22Rv1 (cell line): ENCODE data around the gene MEAF6.

Source experiments
- H3K27ac ChIP-seq: fragments of 450-650 bp; 2 replicates; pipeline ENCODE4 v1.5.1; 2017
- ZFX ChIP-seq: fragments of 450-650 bp; IDR thresholded peaks from 2 replicates; pipeline ENCODE4 v1.6.1; 2017; ENCODE audit warnings: antibody characterized with exemption, borderline replicate concordance
- TF ChIP-seq, protein P1 (sequence below): fragments of 450-650 bp; IDR thresholded peaks from 2 replicates; pipeline ENCODE4 v1.5.1; 2017; ENCODE audit warnings: mild to moderate bottlenecking

MEAF6 gene

DNA sequence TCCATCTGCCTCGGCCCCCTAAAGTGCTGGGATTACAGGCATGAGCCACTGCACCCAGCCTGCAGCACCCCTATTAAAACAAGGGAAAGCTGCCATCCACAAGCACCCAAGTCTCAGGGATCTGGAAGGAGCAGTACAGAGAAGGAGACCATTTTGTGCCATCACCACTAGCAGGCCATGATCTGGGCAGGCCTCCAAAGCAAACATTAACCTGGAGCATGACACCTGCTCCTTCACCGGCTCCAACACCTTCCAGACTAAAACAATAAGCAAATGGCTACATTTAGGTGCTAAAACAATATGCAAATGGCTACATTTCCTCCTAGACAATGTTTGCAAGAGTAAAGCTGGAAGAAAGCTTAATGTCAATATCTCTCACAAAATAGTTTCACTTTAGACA lies 16.7 kb downstream of the MEAF6 start:
- TF ChIP-seq ZFX: no peak
- TF ChIP-seq, protein P1, sequence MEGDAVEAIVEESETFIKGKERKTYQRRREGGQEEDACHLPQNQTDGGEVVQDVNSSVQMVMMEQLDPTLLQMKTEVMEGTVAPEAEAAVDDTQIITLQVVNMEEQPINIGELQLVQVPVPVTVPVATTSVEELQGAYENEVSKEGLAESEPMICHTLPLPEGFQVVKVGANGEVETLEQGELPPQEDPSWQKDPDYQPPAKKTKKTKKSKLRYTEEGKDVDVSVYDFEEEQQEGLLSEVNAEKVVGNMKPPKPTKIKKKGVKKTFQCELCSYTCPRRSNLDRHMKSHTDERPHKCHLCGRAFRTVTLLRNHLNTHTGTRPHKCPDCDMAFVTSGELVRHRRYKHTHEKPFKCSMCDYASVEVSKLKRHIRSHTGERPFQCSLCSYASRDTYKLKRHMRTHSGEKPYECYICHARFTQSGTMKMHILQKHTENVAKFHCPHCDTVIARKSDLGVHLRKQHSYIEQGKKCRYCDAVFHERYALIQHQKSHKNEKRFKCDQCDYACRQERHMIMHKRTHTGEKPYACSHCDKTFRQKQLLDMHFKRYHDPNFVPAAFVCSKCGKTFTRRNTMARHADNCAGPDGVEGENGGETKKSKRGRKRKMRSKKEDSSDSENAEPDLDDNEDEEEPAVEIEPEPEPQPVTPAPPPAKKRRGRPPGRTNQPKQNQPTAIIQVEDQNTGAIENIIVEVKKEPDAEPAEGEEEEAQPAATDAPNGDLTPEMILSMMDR: 0 out of 2 replicates have a peak, but pooled peaks have one; percentile 10
- peak overlapping the region; percentile 19; the same call in 1 of the 2 replicates for H3K27ac ChIP-seq

DNA sequence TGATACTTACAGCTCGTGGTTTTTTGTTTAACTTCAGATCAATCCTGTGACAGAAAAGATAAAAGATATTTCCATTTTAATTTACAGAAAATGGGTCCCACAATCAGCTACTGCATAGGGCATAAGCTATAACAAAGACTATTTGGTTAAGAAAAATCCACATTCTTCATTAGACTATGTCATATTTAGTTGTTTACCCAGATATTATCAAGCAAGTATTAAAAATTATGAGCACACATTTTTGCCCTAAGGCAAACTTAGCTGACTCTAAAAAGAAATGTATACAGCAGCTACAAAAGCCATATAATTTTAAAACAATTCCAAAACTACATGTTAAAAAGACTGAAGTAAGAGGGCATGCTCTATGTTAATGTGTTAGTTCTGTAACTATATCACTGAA lies 18.7 kb downstream of the MEAF6 start:
- peak overlapping the region; percentile 35 for H3K27ac ChIP-seq
- TF ChIP-seq, protein P1: no peak
- no peak for TF ChIP-seq ZFX

DNA sequence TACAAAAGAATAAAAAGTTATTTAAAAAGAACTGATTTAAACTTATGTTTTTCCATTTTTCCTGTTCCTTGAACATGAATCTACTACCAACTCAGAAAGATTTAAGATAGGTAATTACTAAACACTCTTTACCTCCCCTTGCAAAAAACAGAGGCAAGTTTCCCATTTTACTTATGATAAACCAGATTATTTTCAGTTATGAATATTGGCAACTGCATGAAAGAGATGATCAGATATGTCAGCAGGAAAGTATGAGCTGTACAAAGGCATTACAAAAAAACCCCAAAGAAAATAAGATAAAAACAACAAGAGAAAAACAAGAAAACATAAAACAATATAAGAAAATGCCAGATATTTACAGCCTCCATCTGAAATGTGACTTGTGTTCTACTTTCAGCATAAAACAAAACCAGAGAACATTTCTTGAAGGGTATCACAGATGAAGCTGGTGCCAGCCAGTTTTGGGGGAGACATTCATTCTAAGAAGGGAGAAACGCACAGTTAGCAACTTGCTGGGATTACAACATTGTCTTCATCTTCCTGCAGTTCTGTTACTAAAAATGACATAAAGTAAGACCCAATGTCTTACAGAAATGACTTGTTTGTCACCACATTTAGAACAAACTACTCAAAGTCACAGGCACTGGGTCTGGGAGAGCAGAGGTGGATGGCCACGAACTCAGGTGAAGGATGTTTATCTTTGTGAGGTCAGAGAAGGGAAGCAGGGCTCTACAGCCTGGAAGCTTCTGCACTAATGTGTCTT lies 21.0 kb downstream of the MEAF6 start:
- TF ChIP-seq, protein P1: no peak
- no peak for TF ChIP-seq ZFX
- H3K27ac ChIP-seq: no peak overlapping the region

DNA sequence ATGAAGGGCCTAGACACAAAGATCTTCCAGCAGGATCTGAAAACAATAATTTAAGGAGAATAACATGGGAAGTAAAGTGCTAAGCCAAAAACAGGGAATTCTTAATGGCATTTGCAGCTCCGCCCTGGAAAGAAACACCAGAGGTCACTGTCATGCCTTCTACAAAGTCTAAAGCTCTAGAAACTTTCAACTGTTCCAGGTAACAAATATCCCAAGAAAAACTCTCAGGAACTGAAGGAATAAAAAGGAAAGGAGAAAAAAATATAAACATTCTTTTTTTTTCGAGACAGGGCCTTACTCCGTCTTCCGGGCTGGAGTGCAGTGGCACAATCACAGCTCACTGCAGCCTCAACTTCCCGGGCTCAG lies 27.0 kb downstream of the MEAF6 start:
- TF ChIP-seq, protein P1: peak; percentile 68
- TF ChIP-seq ZFX: no peak
- no peak overlapping the region for H3K27ac ChIP-seq

DNA sequence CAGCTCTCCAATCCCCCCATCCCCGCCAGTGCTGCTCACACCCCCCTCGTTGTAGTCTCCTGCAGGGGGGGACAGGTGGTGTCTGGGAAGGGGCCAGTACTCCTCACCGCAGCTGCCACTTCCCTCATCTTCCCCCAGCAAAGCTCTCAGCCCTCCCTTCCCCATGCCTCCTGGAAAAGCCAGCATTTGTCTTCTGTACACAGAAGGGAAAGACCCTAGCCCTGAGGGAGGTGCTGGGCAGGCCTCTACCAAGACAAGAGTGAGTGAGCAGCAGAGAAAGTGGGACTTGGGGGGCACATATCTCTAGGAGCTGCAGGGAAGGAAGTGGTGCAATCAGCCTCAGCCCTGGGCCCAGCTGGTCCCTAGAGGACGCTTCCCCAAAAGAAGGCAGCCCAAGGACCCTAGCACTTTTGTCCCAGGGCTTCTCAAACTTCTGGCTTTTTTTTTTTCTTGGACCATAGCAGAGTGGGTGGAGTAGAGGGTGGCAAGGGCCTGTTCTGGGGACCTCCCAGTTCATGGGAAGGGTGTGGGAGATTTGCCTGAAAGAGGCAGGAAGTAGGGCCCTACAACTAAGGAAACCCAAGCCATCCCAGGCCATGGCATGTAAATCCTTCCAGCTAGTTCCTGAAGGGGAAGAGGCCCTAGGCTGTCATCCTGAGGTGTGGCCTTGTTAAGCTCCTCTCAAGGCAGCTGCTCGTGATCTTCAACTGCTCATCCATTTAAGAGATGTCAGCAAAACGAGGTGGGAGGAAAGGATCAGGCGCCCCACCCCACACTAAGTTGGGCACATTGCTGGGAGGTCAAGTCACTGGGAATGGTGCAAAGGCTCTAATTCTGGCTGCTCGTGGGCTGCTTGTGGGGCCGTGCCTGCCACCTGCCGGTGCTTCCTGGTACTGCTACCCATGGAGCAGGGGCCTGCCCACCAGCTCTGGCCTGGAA lies 27.6 kb downstream of the MEAF6 start:
- TF ChIP-seq, protein P1: peak; percentile 98
- TF ChIP-seq ZFX: no peak
- no peak overlapping the region for H3K27ac ChIP-seq

DNA sequence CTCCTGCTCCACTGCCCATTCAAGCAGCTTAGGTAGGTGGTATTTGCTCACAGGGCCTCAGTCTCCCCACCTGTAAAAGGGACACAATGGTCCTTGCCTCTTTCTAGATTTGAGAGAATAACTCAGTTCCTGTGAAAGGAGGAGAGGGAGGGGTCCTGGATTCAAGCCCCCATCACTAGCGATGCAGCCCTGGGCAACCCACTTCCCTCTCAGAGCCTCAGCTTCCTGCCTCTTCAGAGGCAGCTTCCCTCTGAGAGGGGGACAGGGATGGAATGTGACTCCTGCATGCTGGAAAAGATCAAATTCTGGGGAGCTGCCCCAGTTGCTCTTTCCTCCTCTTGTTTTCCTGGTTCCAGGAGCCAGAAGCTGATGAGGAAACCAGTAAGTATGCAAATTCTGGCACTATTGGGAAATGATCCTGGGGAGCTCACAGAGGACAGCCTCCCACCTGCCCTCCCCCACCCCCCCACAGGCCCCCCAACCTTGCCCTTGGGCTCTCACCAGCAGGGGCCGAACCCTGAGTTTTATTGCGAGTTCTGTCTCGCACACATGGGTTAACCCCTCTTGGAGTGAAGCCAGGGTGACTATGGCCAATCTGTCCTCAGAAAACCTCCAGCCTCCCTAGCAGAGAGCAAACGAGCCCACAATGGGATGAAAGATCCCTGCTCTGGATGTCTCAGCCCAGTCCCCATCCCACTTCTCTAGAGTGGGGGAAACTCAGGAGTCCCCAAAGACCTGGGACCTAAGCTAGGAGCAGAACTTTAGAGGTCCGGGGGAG lies 28.5 kb downstream of the MEAF6 start:
- no peak overlapping the region for H3K27ac ChIP-seq
- TF ChIP-seq ZFX: no peak
- TF ChIP-seq, protein P1: no peak
